Left ventricle myocardium superior (tissue), 1 donor: ENCODE data around the gene TOP1. TPM values are rescaled to one million over a fixed set of nuclear protein-coding genes. Genes with fewer than 3 reads are reported as not detected.

Source experiments
- ATAC-seq: fragments of 200-7000 bp; cut with Tn5 transposase; one replicate; pipeline ENCODE4 v1.9.1; 2020; ENCODE audit warnings: mild to moderate bottlenecking, moderate library complexity
- DNase-seq: peaks from one replicate; pipeline ENCODE4 v3.0.0-alpha.2; 2020
- intact Hi-C: fragments of 100-400 bp; cut with micrococcal nuclease; formaldehyde crosslinking; loops from one replicate; pipeline ENCODE4 v1.11.0; 2022
- total RNA-seq: library from RNA; stranded (reverse); fragmentation: NEBNext Ultra II Directional; extraction: Animal tissue kit (Norgen Biotek cat#: 25700); gene quantifications from one replicate; pipeline ENCODE4 v1.2.1, GENCODE V29; 2021
- donor health status: DM: no; HTN: yes; CAD: no; lungs with severe emphysema.

Gene TOP1
- total RNA-seq, 1 donor from 2014 or later = 25.3 TPM

- DNase-seq (peak; percentile 19), ATAC-seq (no peak)
- intact Hi-C loops = no loop called here
These were observed 122.7 kb downstream of the TOP1 start for GRCh38 chr20:41151134-41151869.

- DNase-seq (peak; percentile 42), ATAC-seq (no peak)
- intact Hi-C loops = no loop called here
These were observed 123.6 kb downstream of the TOP1 start for GRCh38 chr20:41152108-41152757.

- intact Hi-C loops = no loop called here
- peak; percentile 76 for ATAC-seq
These were observed 126.0 kb downstream of the TOP1 start for GRCh38 chr20:41154436-41155176.

DNA sequence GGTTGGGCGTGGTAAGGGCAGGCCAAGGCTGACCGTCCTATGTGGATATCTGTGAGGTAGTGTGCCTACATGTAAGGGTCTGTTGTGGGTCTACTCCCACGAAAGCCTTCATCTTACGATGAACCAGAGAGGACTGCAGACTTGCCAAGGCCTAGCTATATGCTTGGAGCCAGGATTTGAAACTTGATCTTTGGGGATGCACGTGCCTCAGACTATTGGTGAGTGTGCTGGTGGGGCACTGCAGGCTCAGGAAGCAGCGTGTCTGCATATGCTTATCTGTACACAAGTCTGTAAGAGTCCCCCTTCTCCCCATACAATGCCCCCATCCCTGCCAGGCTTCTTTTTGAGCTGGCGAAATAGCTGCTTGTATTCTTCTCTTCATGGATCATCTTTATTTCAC, 126.6 kb downstream of the TOP1 start:
- no peak for ATAC-seq
- intact Hi-C loops = no loop called here
- DNase-seq = no peak

More at GRCh38 chr20:41154436-41155176, 126.0 kb downstream of the TOP1 start:
- DNase-seq = peak; percentile 46

DNA sequence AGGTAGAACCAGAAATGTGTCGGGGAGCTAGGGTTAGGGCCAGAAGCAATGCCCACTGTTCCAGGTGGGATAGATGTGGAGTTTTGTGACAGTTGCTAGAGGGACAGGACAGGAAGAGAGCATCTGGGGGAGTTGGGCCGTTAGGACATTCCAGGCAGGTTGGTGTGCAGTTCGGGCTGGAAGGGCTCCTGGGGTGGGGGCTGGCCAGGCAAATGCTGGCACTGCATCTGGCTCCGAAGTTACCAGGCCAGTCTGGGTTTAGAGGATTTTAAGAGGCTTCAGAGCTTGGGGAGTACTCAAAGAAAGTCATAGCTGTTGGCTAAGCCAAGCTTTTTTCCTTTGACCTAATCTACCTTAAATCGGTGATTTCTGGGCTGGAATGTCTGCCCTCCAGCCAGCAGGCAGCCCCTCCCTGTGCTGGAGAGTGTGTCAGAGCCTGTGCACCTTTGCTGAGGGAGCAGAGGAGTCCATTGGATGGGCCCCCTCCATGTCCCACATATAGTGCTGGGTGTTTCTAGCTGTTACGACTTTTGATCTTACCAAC, 129.5 kb downstream of the TOP1 start:
- DNase-seq (no peak), ATAC-seq (no peak)
- intact Hi-C loops = no loop called here

- no peak for ATAC-seq
These were observed 130.9 kb downstream of the TOP1 start for GRCh38 chr20:41159547-41159946.

DNA sequence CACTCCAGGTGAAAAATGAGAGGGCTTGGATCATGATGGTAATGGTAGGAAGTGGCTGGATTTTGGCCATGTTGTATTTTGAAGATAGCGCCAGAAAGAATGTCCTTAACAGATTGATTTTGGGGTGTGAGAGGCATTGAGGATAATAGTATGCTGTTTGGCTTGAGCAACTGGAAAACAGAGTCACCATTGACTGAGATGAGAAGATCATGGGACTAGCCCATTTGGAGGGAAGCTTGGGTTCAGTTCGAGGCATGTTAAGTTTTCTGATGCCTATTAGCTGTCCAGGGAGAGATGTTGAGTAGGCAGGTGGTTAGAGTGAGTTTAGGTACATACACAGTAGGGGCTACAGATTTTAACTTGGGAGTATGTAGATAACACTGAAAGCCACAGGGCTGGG, 132.1 kb downstream of the TOP1 start:
- intact Hi-C loops = no loop called here
- no peak for DNase-seq
- no peak for ATAC-seq

More at GRCh38 chr20:41159547-41159946, 130.9 kb downstream of the TOP1 start:
- intact Hi-C loops = no loop called here
- DNase-seq = no peak

GRCh38 chr20:41161886-41162285, 133.3 kb downstream of the TOP1 start:
- ATAC-seq (peak; percentile 27), DNase-seq (peak; percentile 44)
- intact Hi-C loops = no loop called here

DNA sequence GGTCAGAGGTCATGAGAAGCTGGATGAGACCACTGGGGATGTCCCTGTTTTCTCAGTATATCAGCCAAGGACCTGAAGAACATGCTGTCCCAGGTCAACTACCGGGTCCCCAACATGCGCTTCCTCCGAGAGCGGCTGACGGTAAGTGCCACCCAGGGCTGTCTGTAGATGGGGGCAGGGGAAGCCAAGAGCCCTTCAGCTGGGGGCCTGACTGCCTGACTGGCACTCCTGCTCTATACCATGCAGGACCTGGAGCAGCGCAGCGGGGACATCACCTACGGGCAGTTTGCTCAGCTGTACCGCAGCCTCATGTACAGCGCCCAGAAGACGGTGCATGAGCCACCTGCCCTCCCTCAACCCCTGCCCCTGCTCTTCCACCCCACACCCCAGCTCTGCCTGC, 133.8 kb downstream of the TOP1 start:
- intact Hi-C loops = no loop called here
- no peak for ATAC-seq
- peak; percentile 7 for DNase-seq

DNA sequence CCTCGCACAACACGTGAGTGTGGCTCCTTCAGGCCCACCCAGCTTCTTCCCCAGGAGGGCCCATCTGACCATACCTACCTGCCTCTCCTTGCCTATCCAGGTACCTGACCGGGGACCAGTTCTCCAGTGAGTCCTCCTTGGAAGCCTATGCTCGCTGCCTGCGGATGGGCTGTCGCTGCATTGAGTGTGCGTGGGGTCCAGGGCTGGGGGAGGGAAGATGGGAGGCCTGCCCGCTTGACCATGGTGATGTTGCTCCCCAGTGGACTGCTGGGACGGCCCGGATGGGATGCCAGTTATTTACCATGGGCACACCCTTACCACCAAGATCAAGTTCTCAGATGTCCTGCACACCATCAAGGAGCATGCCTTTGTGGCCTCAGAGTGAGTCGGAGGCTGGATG, 135.2 kb downstream of the TOP1 start:
- ATAC-seq (no peak), DNase-seq (peak; percentile 20)
- intact Hi-C loops = no loop called here

- ATAC-seq = no peak
- intact Hi-C loops = no loop called here
- peak; percentile 9 for DNase-seq
These were observed 136.6 kb downstream of the TOP1 start for GRCh38 chr20:41165001-41165882.

DNA sequence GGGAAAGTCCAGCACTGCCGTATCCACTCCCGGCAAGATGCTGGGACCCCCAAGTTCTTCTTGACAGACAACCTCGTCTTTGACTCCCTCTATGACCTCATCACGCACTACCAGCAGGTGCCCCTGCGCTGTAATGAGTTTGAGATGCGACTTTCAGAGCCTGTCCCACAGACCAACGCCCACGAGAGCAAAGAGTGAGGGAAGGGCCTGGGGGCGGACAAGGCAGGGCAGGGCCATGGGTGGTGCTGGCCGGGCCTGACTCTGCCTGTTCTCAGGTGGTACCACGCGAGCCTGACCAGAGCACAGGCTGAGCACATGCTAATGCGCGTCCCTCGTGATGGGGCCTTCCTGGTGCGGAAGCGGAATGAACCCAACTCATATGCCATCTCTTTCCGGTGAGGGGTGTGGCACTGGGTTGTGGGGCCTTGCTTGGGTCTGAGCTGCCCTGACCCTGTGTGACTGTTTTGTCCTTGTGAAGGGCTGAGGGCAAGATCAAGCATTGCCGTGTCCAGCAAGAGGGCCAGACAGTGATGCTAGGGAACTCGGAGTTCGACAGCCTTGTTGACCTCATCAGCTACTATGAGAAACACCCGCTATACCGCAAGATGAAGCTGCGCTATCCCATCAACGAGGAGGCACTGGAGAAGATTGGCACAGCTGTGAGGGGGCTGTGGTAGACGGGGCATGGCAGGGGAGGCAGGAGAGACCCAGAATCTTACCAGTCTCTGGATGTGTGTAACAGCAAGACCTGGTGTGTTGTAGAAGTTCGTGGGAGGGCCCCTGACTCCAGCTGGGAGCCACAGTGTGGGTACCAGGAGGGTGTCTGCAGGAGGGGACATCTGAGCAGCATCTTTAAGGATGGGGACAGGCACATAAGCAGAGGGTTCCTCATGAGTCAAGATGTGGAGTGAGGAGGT, 137.8 kb downstream of the TOP1 start:
- DNase-seq (peak; percentile 18), ATAC-seq (no peak)
- intact Hi-C loops = no loop called here

DNA sequence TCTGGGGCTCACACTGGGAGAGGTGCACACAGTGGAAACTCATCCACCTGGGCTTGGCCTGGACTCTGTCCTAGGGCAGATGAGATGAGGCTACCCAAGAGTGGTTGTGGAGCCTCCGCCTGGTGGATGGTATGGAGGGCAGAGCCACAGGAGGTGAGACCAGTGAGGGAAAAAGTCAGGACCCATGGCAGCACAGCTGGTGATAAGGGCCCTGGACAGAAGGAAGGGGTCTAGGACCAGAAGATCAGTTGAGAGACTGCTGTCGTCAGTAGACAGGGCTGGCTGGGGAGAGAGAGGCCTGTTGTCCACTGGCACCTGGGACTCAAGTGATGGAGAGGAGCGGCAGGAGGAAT, 138.5 kb downstream of the TOP1 start:
- ATAC-seq (no peak), DNase-seq (peak; percentile 9)
- intact Hi-C loops = no loop called here

DNA sequence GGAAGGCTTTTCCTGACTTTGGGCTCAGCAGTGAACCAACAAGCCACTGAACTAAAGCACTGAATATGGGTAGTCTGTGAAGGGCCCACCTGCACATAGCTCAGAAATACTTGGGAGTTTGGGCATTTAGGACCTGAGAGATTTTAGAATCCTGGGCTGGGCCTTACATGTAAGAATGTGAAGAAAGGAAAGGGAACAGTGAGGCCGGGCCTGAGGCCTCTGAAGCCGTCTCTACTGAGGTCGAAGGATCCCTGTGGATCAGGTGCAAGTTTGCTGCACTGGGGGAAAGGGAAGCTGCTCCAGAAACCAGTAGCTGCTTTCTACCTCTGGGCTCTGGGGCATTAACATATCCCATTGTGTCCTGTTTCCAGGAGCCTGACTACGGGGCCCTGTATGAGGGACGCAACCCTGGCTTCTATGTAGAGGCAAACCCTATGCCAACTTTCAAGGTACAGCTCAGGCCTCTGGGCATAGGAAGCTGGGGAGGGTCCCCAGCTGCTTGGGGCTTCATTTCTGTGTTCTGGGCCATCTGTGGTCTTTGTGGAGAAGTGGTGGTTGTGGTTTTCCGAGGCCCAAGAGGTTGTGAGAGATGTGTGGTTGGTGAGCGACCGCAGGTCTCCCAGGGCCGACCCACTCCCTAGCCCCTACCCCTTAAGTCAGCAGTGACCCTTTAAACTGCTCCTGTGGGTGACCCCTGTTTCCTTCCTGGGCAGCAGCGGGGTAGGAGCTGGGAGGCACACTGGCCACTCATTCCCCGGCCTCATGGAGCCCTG, 139.0 kb downstream of the TOP1 start:
- intact Hi-C loops = no loop called here
- ATAC-seq = no peak
- peak; percentile 9 for DNase-seq

GRCh38 chr20:41168281-41169161, 139.9 kb downstream of the TOP1 start:
- ATAC-seq (no peak), DNase-seq (peak; percentile 20)
- intact Hi-C loops = no loop called here

DNA sequence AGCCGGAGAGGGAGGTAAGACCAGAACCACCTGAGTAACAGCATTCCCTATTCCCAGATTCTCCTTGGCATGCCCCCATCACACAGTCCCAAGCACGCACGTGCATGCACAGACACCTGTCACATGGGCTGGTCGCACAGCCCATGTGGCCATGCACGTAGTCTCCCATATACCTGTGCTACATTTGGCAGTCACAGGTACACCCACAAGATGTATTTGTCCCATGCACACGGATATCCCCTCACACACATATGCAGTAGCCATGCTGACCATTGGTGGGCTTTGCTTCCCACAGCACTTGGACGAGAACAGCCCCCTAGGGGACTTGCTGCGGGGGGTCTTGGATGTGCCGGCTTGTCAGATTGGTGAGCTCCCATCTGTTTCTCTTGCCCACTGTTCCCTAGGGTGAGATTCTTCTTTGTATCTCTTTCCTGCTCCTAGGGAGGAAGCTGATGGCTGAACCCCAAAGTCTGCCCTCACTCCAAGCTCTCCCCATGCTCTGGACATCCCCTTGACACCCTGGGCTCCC, 140.6 kb downstream of the TOP1 start:
- DNase-seq (peak; percentile 24), ATAC-seq (no peak)
- intact Hi-C loops = no loop called here
